Measurements from ENCODE around the gene RTP2.
A peak's percentile ranks its signal among the peaks of the same experiment; 100 is the strongest.

The RTP2 gene

GRCh38 chr3:187679638-187680396 is 22.5 kb downstream of the RTP2 start:
- ChIA-PET POLR2A (interaction anchor here (1.1 kb wide), 1 partner anchor 361 kb away, joined by 6 read pairs; no protein-coding TSS in a partner anchor), CTCF (interaction anchor here (0.6 to 24.9 kb wide), 94 partner anchors 8 to 1276 kb away, joined by 3 to 1530 read pairs (median 5); partner anchors contain the start of genes MASP1, RPL39L, RTP2 and RTP4)
- no peak for DNase-seq (ENCODE audit: low read depth, low spot score)
- TF ChIP-seq CTCF (IDR thresholded peaks at IDR 0.05; ENCODE audit: insufficient read depth, low read length, missing control alignments) = peak; percentile 93
- no peak overlapping the region for H3K4me3 ChIP-seq (ENCODE audit: low read depth, low read length)

GRCh38 chr3:187678726-187679268 is 23.6 kb downstream of the RTP2 start:
- no peak for DNase-seq (ENCODE audit: low read depth, low spot score)
- CTCF ChIA-PET = interaction anchor here (0.6 to 24.9 kb wide), 91 partner anchors 8 to 1277 kb away, joined by 3 to 1530 read pairs (median 5); partner anchors contain the start of genes MASP1, RPL39L, RTP2 and RTP4
- TF ChIP-seq CTCF (IDR thresholded peaks at IDR 0.05; ENCODE audit: insufficient read depth, low read length, missing control alignments) = peak; percentile 62
- H3K4me3 ChIP-seq (ENCODE audit: low read depth, low read length) = no peak overlapping the region
- POLR2A ChIA-PET = no interaction called here

GRCh38 chr3:187677604-187678003 is 24.8 kb downstream of the RTP2 start:
- no peak for TF ChIP-seq CTCF (IDR thresholded peaks at IDR 0.05; ENCODE audit: insufficient read depth, low read length, missing control alignments)
- DNase-seq (ENCODE audit: low read depth, low spot score) = no peak
- H3K4me3 ChIP-seq (ENCODE audit: low read depth, low read length) = no peak overlapping the region
- POLR2A ChIA-PET = no interaction called here
- CTCF ChIA-PET = interaction anchor here (0.9 to 24.9 kb wide), 12 partner anchors 10 to 564 kb away, joined by 3 to 1530 read pairs (median 12); partner anchors contain the start of gene RTP4

- TF ChIP-seq CTCF (IDR thresholded peaks at IDR 0.05; ENCODE audit: insufficient read depth, low read length, missing control alignments) = no peak
These were observed 29.3 kb downstream of the RTP2 start for GRCh38 chr3:187673012-187673411.

GRCh38 chr3:187669675-187670504 is 32.5 kb downstream of the RTP2 start, which contains the start of gene SST:
SST (minus strand) TSS chr3:187670394; CDS start chr3:187670291, 103 bp downstream.
- H3K4me3 ChIP-seq (ENCODE audit: low read depth, low read length) = no peak within 1 kb of the TSS
- DNase-seq (ENCODE audit: low read depth, low spot score) = no peak
- ChIA-PET POLR2A (no interaction called here), CTCF (interaction anchor here (0.7 to 24.9 kb wide), 7 partner anchors 9 to 451 kb away, joined by 3 to 1530 read pairs (median 15); no protein-coding TSS in a partner anchor)
- no peak for TF ChIP-seq CTCF (IDR thresholded peaks at IDR 0.05; ENCODE audit: insufficient read depth, low read length, missing control alignments)

More at GRCh38 chr3:187673012-187673411, 29.3 kb downstream of the RTP2 start:
- DNase-seq (ENCODE audit: low read depth, low spot score) = no peak
- H3K4me3 ChIP-seq (ENCODE audit: low read depth, low read length) = no peak overlapping the region
- CTCF ChIA-PET = interaction anchor here (0.9 to 24.9 kb wide), 4 partner anchors 8 to 454 kb away, joined by 3 to 1530 read pairs (median 270); no protein-coding TSS in a partner anchor
- POLR2A ChIA-PET = no interaction called here
